ENCODE results near the gene FLNC. TPM values are rescaled to one million over a fixed set of nuclear protein-coding genes. Genes with fewer than 3 reads are reported as not detected.

The FLNC gene
- total RNA-seq, 4 donors from 2014 or later, result 3.8 to 5.1 (median 4.3) TPM

GRCh38 chr7:128858380-128859231 lies 28.4 kb downstream of the FLNC start:
- TF ChIP-seq POLR2AphosphoS5 (IDR thresholded peaks at IDR 0.05) (no peak), EP300 (IDR thresholded peaks at IDR 0.05) (no peak), POLR2A (IDR thresholded peaks at IDR 0.05) (no peak)
- Histone ChIP-seq H3K9me3 (no peaks in the 10 kb centered on the region), H3K27ac (peak overlapping the region; percentile 54), H3K4me3 (no peak overlapping the region), H3K27me3 (no peaks in the 10 kb centered on the region), H3K36me3 (peaks cover 11% of the 10 kb centered on the region), H3K4me1 (peaks cover 48% of the 10 kb centered on the region)
- WGBS, result 65% methylated on average over 11 of the region's 18 CpGs
- no peak for DNase-seq (ENCODE audit: low spot score in 2 of 2)

- TF ChIP-seq CTCF (IDR thresholded peaks at IDR 0.05), result no peak
- TF ChIP-seq EP300 (IDR thresholded peaks at IDR 0.05), result no peak
- TF ChIP-seq POLR2A (IDR thresholded peaks at IDR 0.05), result no peak
- TF ChIP-seq POLR2AphosphoS5 (IDR thresholded peaks at IDR 0.05), result no peak
- peaks cover 56% of the 10 kb centered on the region for H3K4me1 ChIP-seq
- H3K36me3 ChIP-seq, result peaks cover 7% of the 10 kb centered on the region
- no peak overlapping the region for H3K4me3 ChIP-seq
- peak overlapping the region; percentile 54 for H3K27ac ChIP-seq
- DNase-seq (ENCODE audit: low spot score in 2 of 2), result no peak
- WGBS, result 51% methylated on average over 12 of the region's 12 CpGs
- no peaks in the 10 kb centered on the region for H3K27me3 ChIP-seq
- no peaks in the 10 kb centered on the region for H3K9me3 ChIP-seq
These were observed 29.3 kb downstream of the FLNC start for GRCh38 chr7:128859232-128860157.

GRCh38 chr7:128860158-128861073 lies 30.2 kb downstream of the FLNC start:
- Histone ChIP-seq H3K27me3 (no peaks in the 10 kb centered on the region), H3K4me3 (no peak overlapping the region), H3K27ac (no peak overlapping the region), H3K36me3 (peaks cover 7% of the 10 kb centered on the region), H3K4me1 (peaks cover 53% of the 10 kb centered on the region), H3K9me3 (no peaks in the 10 kb centered on the region)
- WGBS, result 62% methylated on average over 10 of the region's 10 CpGs
- no peak for TF ChIP-seq EP300 (IDR thresholded peaks at IDR 0.05)
- TF ChIP-seq POLR2AphosphoS5 (IDR thresholded peaks at IDR 0.05), result no peak
- TF ChIP-seq POLR2A (IDR thresholded peaks at IDR 0.05), result no peak
- TF ChIP-seq CTCF (IDR thresholded peaks at IDR 0.05), result no peak
- DNase-seq (ENCODE audit: low spot score in 2 of 2), result no peak

- no peak overlapping the region for H3K27ac ChIP-seq
- TF ChIP-seq POLR2A (IDR thresholded peaks at IDR 0.05), result no peak
- no peak for TF ChIP-seq POLR2AphosphoS5 (IDR thresholded peaks at IDR 0.05)
- no peak for TF ChIP-seq EP300 (IDR thresholded peaks at IDR 0.05)
- no peak for TF ChIP-seq CTCF (IDR thresholded peaks at IDR 0.05)
- 73% methylated on average over 15 of the region's 15 CpGs for WGBS
- DNase-seq (ENCODE audit: low spot score in 2 of 2), result no peak
- H3K4me1 ChIP-seq, result peaks cover 47% of the 10 kb centered on the region
- no peaks in the 10 kb centered on the region for H3K9me3 ChIP-seq
- H3K36me3 ChIP-seq, result peaks cover 18% of the 10 kb centered on the region
- peak overlapping the region; percentile 64 for H3K4me3 ChIP-seq
- H3K27me3 ChIP-seq, result no peaks in the 10 kb centered on the region
These were observed 31.9 kb downstream of the FLNC start for GRCh38 chr7:128861957-128862570.

All from suprapubic skin (tissue), 4 donors.